Stimulated activated CD8-positive, alpha-beta memory T cell treated with anti-CD3 and anti-CD28 coated beads, Interleukin-12 subunit alpha, Interleukin-12 subunit beta, amount 100 ng/mL, for 24 hours (primary cell): ENCODE data around the gene PLEK2.

ENCODE experiments used
- DNase-seq: peaks from one replicate; pipeline ENCODE4 v3.0.0-alpha.2; 2020; ENCODE audit errors: extremely low read depth

Gene PLEK2

GRCh38 chr14:67397536-67397935 lies 14.4 kb downstream of the PLEK2 start:
- DNase-seq: no peak

GRCh38 chr14:67396381-67396970 lies 15.5 kb downstream of the PLEK2 start:
- no peak for DNase-seq

- no peak for DNase-seq
These were observed 16.1 kb downstream of the PLEK2 start for GRCh38 chr14:67395876-67396189.

- no peak for DNase-seq
These were observed 16.7 kb downstream of the PLEK2 start for GRCh38 chr14:67395086-67395875.

GRCh38 chr14:67393689-67394088 lies 18.3 kb downstream of the PLEK2 start:
- no peak for DNase-seq

GRCh38 chr14:67392800-67393199 lies 19.2 kb downstream of the PLEK2 start:
- DNase-seq: no peak

GRCh38 chr14:67392123-67392522 lies 19.8 kb downstream of the PLEK2 start:
- DNase-seq: no peak

GRCh38 chr14:67391268-67391667 lies 20.7 kb downstream of the PLEK2 start:
- no peak for DNase-seq

GRCh38 chr14:67389811-67390534 lies 22.0 kb downstream of the PLEK2 start:
- DNase-seq: no peak

- no peak for DNase-seq
These were observed 22.7 kb downstream of the PLEK2 start for GRCh38 chr14:67389275-67389674.

- DNase-seq: no peak
These were observed 24.8 kb downstream of the PLEK2 start for GRCh38 chr14:67387195-67387594.

GRCh38 chr14:67385618-67386017 lies 26.3 kb downstream of the PLEK2 start:
- no peak for DNase-seq

GRCh38 chr14:67385120-67385519 lies 26.8 kb downstream of the PLEK2 start:
- DNase-seq: no peak

- no peak for DNase-seq
These were observed 34.0 kb downstream of the PLEK2 start for GRCh38 chr14:67377916-67378315.

GRCh38 chr14:67373347-67373746 lies 38.6 kb downstream of the PLEK2 start:
- DNase-seq: no peak

- DNase-seq: no peak
These were observed 39.1 kb downstream of the PLEK2 start for GRCh38 chr14:67372833-67373232.

GRCh38 chr14:67371247-67372148 lies 40.5 kb downstream of the PLEK2 start:
- DNase-seq: no peak

- no peak for DNase-seq
These were observed 41.1 kb downstream of the PLEK2 start for GRCh38 chr14:67370830-67371229.

GRCh38 chr14:67365476-67365875 lies 46.5 kb downstream of the PLEK2 start:
- DNase-seq: no peak

GRCh38 chr14:67360470-67361206 lies 51.3 kb downstream of the PLEK2 start:
- no peak for DNase-seq

GRCh38 chr14:67359775-67360469 lies 52.0 kb downstream of the PLEK2 start, which contains the start of the genes ATP6V1D and EIF2S1:
ATP6V1D (minus strand) TSS chr14:67359804; CDS start chr14:67359698, 106 bp downstream.
EIF2S1 (plus strand) TSS chr14:67360328; CDS start chr14:67364768, 4,440 bp downstream.
- DNase-seq: peak; percentile 99
